IPS-NIHi7 (cell line): ENCODE results near the gene LEKR1.

ENCODE experiments used
- DNase-seq: peaks from one replicate; pipeline ENCODE4 v3.0.0; 2012; ENCODE audit warnings: mixed read lengths; ENCODE audit errors: extremely low spot score

LEKR1 gene

GRCh38 chr3:157058392-157059071 lies 232.4 kb downstream of the LEKR1 start:
- DNase-seq: no peak

- DNase-seq: no peak
Measured at GRCh38 chr3:157059181-157059580, 233.0 kb downstream of the LEKR1 start.

GRCh38 chr3:157059661-157060060 lies 233.5 kb downstream of the LEKR1 start:
- no peak for DNase-seq

- no peak for DNase-seq
Measured at GRCh38 chr3:157061265-157061664, 235.1 kb downstream of the LEKR1 start.

- DNase-seq: no peak
Measured at GRCh38 chr3:157063469-157063868, 237.3 kb downstream of the LEKR1 start.

GRCh38 chr3:157063926-157064325 lies 237.8 kb downstream of the LEKR1 start:
- DNase-seq: no peak

- DNase-seq: no peak
Measured at GRCh38 chr3:157064402-157064801, 238.2 kb downstream of the LEKR1 start.

- DNase-seq: peak; percentile 46
Measured at GRCh38 chr3:157065201-157065600, 239.0 kb downstream of the LEKR1 start.

GRCh38 chr3:157066335-157067098 lies 240.4 kb downstream of the LEKR1 start:
- DNase-seq: no peak

- no peak for DNase-seq
Measured at GRCh38 chr3:157067114-157067513, 241.0 kb downstream of the LEKR1 start.

- DNase-seq: no peak
Measured at GRCh38 chr3:157069406-157069805, 243.3 kb downstream of the LEKR1 start.

GRCh38 chr3:157069846-157070677 lies 243.9 kb downstream of the LEKR1 start:
- no peak for DNase-seq

GRCh38 chr3:157070678-157070999 lies 244.5 kb downstream of the LEKR1 start:
- no peak for DNase-seq

GRCh38 chr3:157071744-157072525 lies 245.8 kb downstream of the LEKR1 start:
- no peak for DNase-seq

- no peak for DNase-seq
Measured at GRCh38 chr3:157073810-157074209, 247.7 kb downstream of the LEKR1 start.

GRCh38 chr3:157074490-157074889 lies 248.3 kb downstream of the LEKR1 start:
- DNase-seq: no peak

- DNase-seq: no peak
Measured at GRCh38 chr3:157074981-157075380, 248.8 kb downstream of the LEKR1 start.

- no peak for DNase-seq
Measured at GRCh38 chr3:157075693-157076420, 249.7 kb downstream of the LEKR1 start.

- DNase-seq: no peak
Measured at GRCh38 chr3:157077565-157077991, 251.4 kb downstream of the LEKR1 start.

GRCh38 chr3:157078131-157078810 lies 252.1 kb downstream of the LEKR1 start:
- no peak for DNase-seq

- DNase-seq: no peak
Measured at GRCh38 chr3:157078811-157079185, 252.6 kb downstream of the LEKR1 start.
